Measurements from ENCODE around the gene B4GALT3. TPM values are rescaled to one million over a fixed set of nuclear protein-coding genes. Genes with fewer than 3 reads are reported as not detected.

The B4GALT3 gene
- polyA plus RNA-seq, 1 donor from 2014 or later = 43.7 TPM

DNA sequence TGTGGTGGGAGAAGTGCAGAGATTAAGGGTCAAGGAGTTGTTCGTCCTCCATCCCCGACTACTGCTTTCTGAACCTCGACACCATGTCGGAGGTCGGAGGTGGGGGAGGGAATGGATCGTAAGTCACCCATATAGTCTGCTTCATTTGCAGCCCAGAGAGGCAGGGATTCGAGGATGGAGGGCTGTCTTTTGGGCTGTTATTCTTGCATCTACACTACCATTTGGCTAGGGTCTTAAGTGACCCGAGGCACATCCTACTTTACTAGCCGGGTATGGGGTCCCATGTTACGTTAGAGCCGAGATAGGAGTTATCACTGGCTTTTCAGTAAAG is 17.4 kb downstream of the B4GALT3 start:
- H3F3A ChIP-seq (ENCODE audit: insufficient read depth, low read length, poor library complexity, severe bottlenecking) = no peaks in the 10 kb centered on the region
- H2AFZ ChIP-seq (ENCODE audit: low read depth, low read length) = peak overlapping the region; percentile 93
- no peaks in the 10 kb centered on the region for H3K36me3 ChIP-seq (ENCODE audit: insufficient read depth, low read length)
- TF ChIP-seq POLR2AphosphoS5 (IDR thresholded peaks at IDR 0.05) = no peak
- no peak for TF ChIP-seq MXI1 (conservative IDR thresholded peaks at IDR 0.05; ENCODE audit: poor library complexity, severe bottlenecking)
- TF ChIP-seq TAF1 (IDR thresholded peaks at IDR 0.05; ENCODE audit: low read depth) = no peak
- TF ChIP-seq SMC3 (conservative IDR thresholded peaks at IDR 0.05; ENCODE audit: poor library complexity) = no peak
- no peak for TF ChIP-seq EZH2 (IDR thresholded peaks at IDR 0.05; ENCODE audit: borderline replicate concordance, insufficient read depth, low read length, poor library complexity, severe bottlenecking)
- TF ChIP-seq, protein P1, sequence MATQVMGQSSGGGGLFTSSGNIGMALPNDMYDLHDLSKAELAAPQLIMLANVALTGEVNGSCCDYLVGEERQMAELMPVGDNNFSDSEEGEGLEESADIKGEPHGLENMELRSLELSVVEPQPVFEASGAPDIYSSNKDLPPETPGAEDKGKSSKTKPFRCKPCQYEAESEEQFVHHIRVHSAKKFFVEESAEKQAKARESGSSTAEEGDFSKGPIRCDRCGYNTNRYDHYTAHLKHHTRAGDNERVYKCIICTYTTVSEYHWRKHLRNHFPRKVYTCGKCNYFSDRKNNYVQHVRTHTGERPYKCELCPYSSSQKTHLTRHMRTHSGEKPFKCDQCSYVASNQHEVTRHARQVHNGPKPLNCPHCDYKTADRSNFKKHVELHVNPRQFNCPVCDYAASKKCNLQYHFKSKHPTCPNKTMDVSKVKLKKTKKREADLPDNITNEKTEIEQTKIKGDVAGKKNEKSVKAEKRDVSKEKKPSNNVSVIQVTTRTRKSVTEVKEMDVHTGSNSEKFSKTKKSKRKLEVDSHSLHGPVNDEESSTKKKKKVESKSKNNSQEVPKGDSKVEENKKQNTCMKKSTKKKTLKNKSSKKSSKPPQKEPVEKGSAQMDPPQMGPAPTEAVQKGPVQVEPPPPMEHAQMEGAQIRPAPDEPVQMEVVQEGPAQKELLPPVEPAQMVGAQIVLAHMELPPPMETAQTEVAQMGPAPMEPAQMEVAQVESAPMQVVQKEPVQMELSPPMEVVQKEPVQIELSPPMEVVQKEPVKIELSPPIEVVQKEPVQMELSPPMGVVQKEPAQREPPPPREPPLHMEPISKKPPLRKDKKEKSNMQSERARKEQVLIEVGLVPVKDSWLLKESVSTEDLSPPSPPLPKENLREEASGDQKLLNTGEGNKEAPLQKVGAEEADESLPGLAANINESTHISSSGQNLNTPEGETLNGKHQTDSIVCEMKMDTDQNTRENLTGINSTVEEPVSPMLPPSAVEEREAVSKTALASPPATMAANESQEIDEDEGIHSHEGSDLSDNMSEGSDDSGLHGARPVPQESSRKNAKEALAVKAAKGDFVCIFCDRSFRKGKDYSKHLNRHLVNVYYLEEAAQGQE (IDR thresholded peaks at IDR 0.05; ENCODE audit: borderline replicate concordance) = no peak
- TF ChIP-seq EP300 (conservative IDR thresholded peaks at IDR 0.05; ENCODE audit: poor library complexity, severe bottlenecking) = no peak
- TF ChIP-seq, protein P2, sequence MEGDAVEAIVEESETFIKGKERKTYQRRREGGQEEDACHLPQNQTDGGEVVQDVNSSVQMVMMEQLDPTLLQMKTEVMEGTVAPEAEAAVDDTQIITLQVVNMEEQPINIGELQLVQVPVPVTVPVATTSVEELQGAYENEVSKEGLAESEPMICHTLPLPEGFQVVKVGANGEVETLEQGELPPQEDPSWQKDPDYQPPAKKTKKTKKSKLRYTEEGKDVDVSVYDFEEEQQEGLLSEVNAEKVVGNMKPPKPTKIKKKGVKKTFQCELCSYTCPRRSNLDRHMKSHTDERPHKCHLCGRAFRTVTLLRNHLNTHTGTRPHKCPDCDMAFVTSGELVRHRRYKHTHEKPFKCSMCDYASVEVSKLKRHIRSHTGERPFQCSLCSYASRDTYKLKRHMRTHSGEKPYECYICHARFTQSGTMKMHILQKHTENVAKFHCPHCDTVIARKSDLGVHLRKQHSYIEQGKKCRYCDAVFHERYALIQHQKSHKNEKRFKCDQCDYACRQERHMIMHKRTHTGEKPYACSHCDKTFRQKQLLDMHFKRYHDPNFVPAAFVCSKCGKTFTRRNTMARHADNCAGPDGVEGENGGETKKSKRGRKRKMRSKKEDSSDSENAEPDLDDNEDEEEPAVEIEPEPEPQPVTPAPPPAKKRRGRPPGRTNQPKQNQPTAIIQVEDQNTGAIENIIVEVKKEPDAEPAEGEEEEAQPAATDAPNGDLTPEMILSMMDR (IDR thresholded peaks at IDR 0.05; ENCODE audit: poor library complexity, severe bottlenecking) = no peak
- no peak for TF ChIP-seq RAD21 (conservative IDR thresholded peaks at IDR 0.05)
- H3K4me3 ChIP-seq (ENCODE audit: low read length) = peak overlapping the region; percentile 98
- H3K27me3 ChIP-seq (ENCODE audit: insufficient read depth, low read depth, low read length) = no peaks in the 10 kb centered on the region
- no peaks in the 10 kb centered on the region for H4K20me1 ChIP-seq (ENCODE audit: insufficient read depth)
- H3K9ac ChIP-seq (ENCODE audit: low read length) = peak overlapping the region; percentile 97
- peak overlapping the region; percentile 98 for H3K4me2 ChIP-seq (ENCODE audit: low read length)
- no peaks in the 10 kb centered on the region for H3K9me3 ChIP-seq (ENCODE audit: low read length)
- H3K9me2 ChIP-seq (ENCODE audit: insufficient read depth, low read length) = no peaks in the 10 kb centered on the region
- peak overlapping the region; percentile 87 for H3K27ac ChIP-seq (ENCODE audit: low read length)
- peaks cover 11% of the 10 kb centered on the region for H3K79me2 ChIP-seq (replicated peaks; ENCODE audit: insufficient read depth, low read length)

DNA sequence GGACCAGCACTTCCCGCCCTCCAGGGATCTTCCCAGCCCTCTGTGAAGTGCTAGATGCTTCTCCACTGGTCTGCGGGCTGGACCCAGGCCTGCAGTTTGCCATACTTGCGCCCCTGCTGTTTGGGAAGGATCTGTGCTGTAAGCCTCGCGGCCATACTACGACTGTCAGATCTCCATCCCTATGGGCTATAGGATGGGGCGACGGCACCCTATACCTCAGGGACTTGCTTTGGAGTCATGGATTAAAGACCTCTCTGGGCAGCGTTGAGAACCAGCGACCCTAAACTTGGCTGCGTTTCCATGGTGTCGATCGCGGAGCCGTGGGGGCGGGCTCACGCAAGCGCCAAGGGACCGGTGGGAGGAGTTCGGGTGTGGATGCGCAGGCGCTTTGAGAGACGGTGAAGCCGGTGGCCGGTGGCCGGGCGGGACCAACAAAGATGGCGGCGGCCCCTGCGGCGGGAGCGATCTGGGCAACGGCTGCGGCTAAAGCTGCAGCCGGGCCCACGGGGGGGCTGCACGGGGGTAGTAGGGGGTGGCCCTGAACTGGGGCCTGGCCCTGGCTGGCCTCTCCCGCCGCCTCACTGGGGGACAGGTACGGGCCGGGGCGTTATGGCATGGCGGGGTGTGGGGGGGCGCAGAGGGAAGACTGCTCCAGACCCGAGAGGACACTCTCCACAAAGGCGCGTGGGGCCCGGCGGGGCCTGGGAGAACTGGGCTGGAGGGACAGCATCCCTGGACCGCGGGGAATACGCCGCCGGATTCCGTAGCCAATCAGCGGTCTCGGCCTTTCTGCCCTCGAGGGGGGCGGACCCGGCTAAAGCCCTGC is 18.0 kb downstream of the B4GALT3 start, which contains the start of gene USP21:
TSS of gene USP21 (plus strand) at position 414 of the 826 bp plus-strand sequence. CDS start 1,141 bp downstream, outside the sequence.
- peak within 1 kb of the TSS; percentile 87 for H3K27ac ChIP-seq (ENCODE audit: low read length)
- H3K4me3 ChIP-seq (ENCODE audit: low read length) = peak within 1 kb of the TSS; percentile 98
- peak within 1 kb of the TSS; percentile 93 for H2AFZ ChIP-seq (ENCODE audit: low read depth, low read length)
- H3K36me3 ChIP-seq (ENCODE audit: insufficient read depth, low read length) = no peaks in the 10 kb centered on the region
- H4K20me1 ChIP-seq (ENCODE audit: insufficient read depth) = no peaks in the 10 kb centered on the region
- peak within 1 kb of the TSS; percentile 98 for H3K4me2 ChIP-seq (ENCODE audit: low read length)
- H3K9me3 ChIP-seq (ENCODE audit: low read length) = no peaks in the 10 kb centered on the region
- H3F3A ChIP-seq (ENCODE audit: insufficient read depth, low read length, poor library complexity, severe bottlenecking) = no peaks in the 10 kb centered on the region
- H3K9me2 ChIP-seq (ENCODE audit: insufficient read depth, low read length) = no peaks in the 10 kb centered on the region
- peaks cover 11% of the 10 kb centered on the region for H3K79me2 ChIP-seq (replicated peaks; ENCODE audit: insufficient read depth, low read length)
- H3K9ac ChIP-seq (ENCODE audit: low read length) = peak within 1 kb of the TSS; percentile 97
- no peaks in the 10 kb centered on the region for H3K27me3 ChIP-seq (ENCODE audit: insufficient read depth, low read depth, low read length)
- TF ChIP-seq RAD21 (conservative IDR thresholded peaks at IDR 0.05) (no peak), EZH2 (IDR thresholded peaks at IDR 0.05; ENCODE audit: borderline replicate concordance, insufficient read depth, low read length, poor library complexity, severe bottlenecking) (no peak), POLR2AphosphoS5 (IDR thresholded peaks at IDR 0.05) (peak; percentile 89), TAF1 (IDR thresholded peaks at IDR 0.05; ENCODE audit: low read depth) (peak; percentile 98), MXI1 (conservative IDR thresholded peaks at IDR 0.05; ENCODE audit: poor library complexity, severe bottlenecking) (peak; percentile 58), EP300 (conservative IDR thresholded peaks at IDR 0.05; ENCODE audit: poor library complexity, severe bottlenecking) (peak; percentile 3)
- TF ChIP-seq, protein P1 (IDR thresholded peaks at IDR 0.05; ENCODE audit: borderline replicate concordance) = peak; percentile 90
- TF ChIP-seq, protein P2 (IDR thresholded peaks at IDR 0.05; ENCODE audit: poor library complexity, severe bottlenecking) = peak; percentile 55
